Stomach (tissue), 9 donors: ENCODE results near the gene TRIO. TPM values are rescaled to one million over a fixed set of nuclear protein-coding genes. Genes with fewer than 3 reads are reported as not detected.

ENCODE experiments used
- DNase-seq, 2 donors: peaks; one replicate each; pipeline versions ENCODE4 v3.0.0 to v3.0.0-alpha.2; 2013 to 2019
- H3K27ac ChIP-seq, 5 donors: fragments of 200-600 bp in 4 of 5; sonication (generic) in 4 of 5; one replicate each; pipeline ENCODE4 v1.5.1; 2013 to 2019; ENCODE audit warnings: mild to moderate bottlenecking in 1 of 5, moderate library complexity in 1 of 5
- H3K27me3 ChIP-seq, 3 donors: fragments of 200-600 bp; sonication (generic); one replicate each; pipeline ENCODE4 v1.5.1; 2017 to 2019; ENCODE audit warnings: mixed run types in 1 of 3
- H3K36me3 ChIP-seq, 4 donors: fragments of 200-600 bp; sonication (generic); 1 replicate in 3 of 4; 2 replicates in 1 of 4; pipeline ENCODE4 v1.5.1; 2016 to 2019
- H3K4me1 ChIP-seq, 4 donors: fragments of 200-600 bp; sonication (generic); one replicate each; pipeline ENCODE4 v1.5.1; 2016 to 2019
- H3K4me3 ChIP-seq, 4 donors: fragments of 200-600 bp; sonication (generic) in 3 of 4; one replicate each; pipeline ENCODE4 v1.5.1; 2016 to 2019; ENCODE audit warnings: mild to moderate bottlenecking in 1 of 4
- H3K9me3 ChIP-seq, 4 donors: fragments of 200-600 bp; sonication (generic); one replicate each; pipeline ENCODE4 v1.5.1; 2016 to 2019
- EP300 ChIP-seq: sonication (generic); formaldehyde crosslinking; IDR thresholded peaks from one replicate; pipeline ENCODE4 v1.6.1; 2017; ENCODE audit warnings: antibody characterized with exemption
- POLR2A ChIP-seq, 4 donors: fragments of 450-650 bp; IDR thresholded peaks; one replicate each; pipeline ENCODE4 v1.6.1; 2016; ENCODE audit warnings: antibody characterized with exemption in 4 of 4, control low read depth in 2 of 4, mild to moderate bottlenecking in 1 of 4, moderate library complexity in 1 of 4
- POLR2AphosphoS5 ChIP-seq, 3 donors: sonication (generic); formaldehyde crosslinking; IDR thresholded peaks; one replicate each; pipeline ENCODE4 v1.6.1; 2016; ENCODE audit warnings: antibody characterized with exemption in 3 of 3
- WGBS, 5 donors: extraction: QIAGEN DNeasy Blood & Tissue Kit in 3 of 5; methylation state at CpG; one replicate each; pipeline versions ENCODE4 v1.1.5 to v1.1.7; 2013 to 2018; 5-methylcytosine and 5-hydroxymethylcytosine counted together
- intact Hi-C: fragments of 100-400 bp; cut with DNase I; formaldehyde crosslinking; loops from one replicate; pipeline ENCODE4 v1.15.1; 2023; ENCODE audit warnings: low total_unique reads
- polyA plus RNA-seq, 3 donors: library from polyadenylated mRNA; stranded (reverse); fragments of 200-250 nt; gene quantifications; one replicate each; pipeline ENCODE4 v1.2.3, GENCODE V29; 2013
- total RNA-seq, 5 donors: library from RNA; depleted of rRNA; stranded (reverse); fragments of >200 nt; gene quantifications; one replicate each; pipeline versions ENCODE4 v1.1.0 to v1.2.3, GENCODE V29; 2014 to 2016
- TF ChIP-seq, protein P1 (sequence below), 7 experiments: fragments of 450-650 bp in 4 of 7; fragments of 200-600 bp in 3 of 7; sonication (generic) in 3 of 7; IDR thresholded peaks; one replicate each; pipeline ENCODE4 v1.5.1; 2016 to 2019; ENCODE audit warnings: antibody characterized with exemption in 7 of 7, control low read depth in 2 of 7, mild to moderate bottlenecking in 1 of 7
- donor health status: healthy with polysubstance abuse.
- donor health status: Bipolar disorder and iron deficiency.
- donor health status: healthy.

Gene TRIO
- total and polyA plus RNA-seq, 8 donors = 9.9 to 558 (median 127) TPM

DNA sequence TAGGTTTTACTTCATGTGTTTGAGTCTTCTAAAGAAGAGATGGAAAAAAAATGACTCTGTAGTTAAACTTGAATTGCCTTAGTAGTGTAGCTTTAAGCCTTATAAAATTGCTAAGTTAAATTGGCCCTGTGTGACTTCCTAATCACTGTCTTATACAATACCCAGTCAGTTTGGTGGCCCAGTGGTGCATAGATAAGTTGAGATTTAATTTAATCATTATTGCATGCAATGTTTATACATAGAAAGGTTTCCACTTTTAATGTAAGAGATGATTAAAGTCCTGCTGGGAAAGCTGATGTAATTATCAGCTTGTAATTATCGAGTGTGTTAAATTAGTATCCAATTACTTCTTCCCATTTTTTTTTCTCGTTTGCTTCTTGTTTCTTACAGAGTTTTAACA is 187.1 kb downstream of the TRIO start:
- DNase-seq = no peak
- no peaks in the 10 kb centered on the region for H3K27me3 ChIP-seq
- no peaks in the 10 kb centered on the region for H3K9me3 ChIP-seq
- H3K4me3 ChIP-seq = no peak overlapping the region
- H3K36me3 ChIP-seq = peaks cover 5 to 71% (median 69%) of the 10 kb centered on the region in 4 donors
- peaks cover 0 to 13% (median 0%) of the 10 kb centered on the region in 4 donors for H3K4me1 ChIP-seq
- intact Hi-C loops = no loop called here
- no peak overlapping the region for H3K27ac ChIP-seq
- TF ChIP-seq POLR2AphosphoS5 (IDR thresholded peaks at IDR 0.05) = no peak
- TF ChIP-seq EP300 = no peak
- TF ChIP-seq, protein P1, sequence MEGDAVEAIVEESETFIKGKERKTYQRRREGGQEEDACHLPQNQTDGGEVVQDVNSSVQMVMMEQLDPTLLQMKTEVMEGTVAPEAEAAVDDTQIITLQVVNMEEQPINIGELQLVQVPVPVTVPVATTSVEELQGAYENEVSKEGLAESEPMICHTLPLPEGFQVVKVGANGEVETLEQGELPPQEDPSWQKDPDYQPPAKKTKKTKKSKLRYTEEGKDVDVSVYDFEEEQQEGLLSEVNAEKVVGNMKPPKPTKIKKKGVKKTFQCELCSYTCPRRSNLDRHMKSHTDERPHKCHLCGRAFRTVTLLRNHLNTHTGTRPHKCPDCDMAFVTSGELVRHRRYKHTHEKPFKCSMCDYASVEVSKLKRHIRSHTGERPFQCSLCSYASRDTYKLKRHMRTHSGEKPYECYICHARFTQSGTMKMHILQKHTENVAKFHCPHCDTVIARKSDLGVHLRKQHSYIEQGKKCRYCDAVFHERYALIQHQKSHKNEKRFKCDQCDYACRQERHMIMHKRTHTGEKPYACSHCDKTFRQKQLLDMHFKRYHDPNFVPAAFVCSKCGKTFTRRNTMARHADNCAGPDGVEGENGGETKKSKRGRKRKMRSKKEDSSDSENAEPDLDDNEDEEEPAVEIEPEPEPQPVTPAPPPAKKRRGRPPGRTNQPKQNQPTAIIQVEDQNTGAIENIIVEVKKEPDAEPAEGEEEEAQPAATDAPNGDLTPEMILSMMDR (IDR thresholded peaks at IDR 0.05) = no peak
- TF ChIP-seq POLR2A (IDR thresholded peaks at IDR 0.05) = no peak
- 79 to 91% (median 84%) methylated on average over 2 of the region's 2 CpGs for WGBS, 5 donors

DNA sequence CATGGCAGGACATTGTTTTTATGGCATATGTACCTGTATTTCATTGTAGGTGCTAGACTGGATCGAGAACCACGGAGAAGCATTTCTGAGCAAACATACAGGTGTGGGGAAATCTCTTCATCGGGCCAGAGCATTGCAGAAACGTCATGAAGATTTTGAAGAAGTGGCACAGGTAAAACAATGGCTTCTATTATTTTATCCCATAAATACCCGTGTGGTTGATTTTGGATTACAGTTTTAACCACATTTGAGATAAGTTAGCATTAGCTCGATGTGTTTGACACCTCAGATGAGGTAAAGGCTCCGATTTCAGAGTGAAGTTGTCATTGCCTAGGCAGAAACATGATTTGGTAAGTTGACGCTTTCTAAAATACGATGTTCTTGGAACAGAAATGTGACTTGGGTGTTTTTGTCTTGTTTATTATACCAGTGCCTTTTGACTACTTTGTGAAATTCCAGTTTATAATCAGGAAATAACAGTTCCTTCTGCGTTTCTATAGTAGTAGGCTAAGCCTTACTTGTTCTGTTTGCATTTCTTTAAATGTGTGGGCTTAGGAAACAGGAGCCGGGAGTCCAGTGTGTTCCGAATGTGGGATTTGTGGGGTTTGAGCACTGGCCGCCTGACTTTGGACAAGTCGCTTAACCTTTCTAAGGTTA is 187.7 kb downstream of the TRIO start:
- Histone ChIP-seq H3K27me3 (no peaks in the 10 kb centered on the region), H3K9me3 (no peaks in the 10 kb centered on the region), H3K4me1 (peaks cover 0 to 7% (median 0%) of the 10 kb centered on the region in 4 donors), H3K4me3 (no peak overlapping the region), H3K27ac (peak overlapping the region in 1 of 5 donors; percentile 8), H3K36me3 (peaks cover 5 to 72% (median 70%) of the 10 kb centered on the region in 4 donors)
- no peak for DNase-seq
- 69 to 79% (median 75%) methylated on average over 14 of the region's 14 CpGs for WGBS, 5 donors
- TF ChIP-seq POLR2AphosphoS5 (IDR thresholded peaks at IDR 0.05) (no peak), POLR2A (IDR thresholded peaks at IDR 0.05) (no peak), EP300 (no peak)
- TF ChIP-seq, protein P1 (IDR thresholded peaks at IDR 0.05) = no peak
- intact Hi-C loops = no loop called here

DNA sequence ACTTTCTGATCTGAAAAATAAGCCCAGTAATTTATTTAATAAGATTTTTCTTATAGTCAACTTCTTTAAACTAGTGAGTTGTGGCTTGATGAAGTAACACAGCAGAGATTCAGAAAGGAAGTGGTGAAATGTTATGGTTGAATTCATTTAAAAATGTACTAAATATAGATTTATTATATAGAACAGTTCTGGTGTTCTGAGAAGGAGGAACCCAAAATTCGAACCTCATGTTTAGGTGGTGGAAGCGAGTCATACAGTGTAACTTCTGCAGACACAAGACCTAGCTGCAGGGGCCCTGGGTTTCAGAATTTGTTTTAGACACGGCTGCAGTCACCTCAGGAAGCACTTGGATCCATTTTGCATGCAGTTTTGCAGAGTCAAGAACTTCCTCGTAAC is 188.2 kb downstream of the TRIO start:
- TF ChIP-seq POLR2A (IDR thresholded peaks at IDR 0.05) (no peak), POLR2AphosphoS5 (IDR thresholded peaks at IDR 0.05) (no peak), EP300 (no peak)
- TF ChIP-seq, protein P1 (IDR thresholded peaks at IDR 0.05) = no peak

DNA sequence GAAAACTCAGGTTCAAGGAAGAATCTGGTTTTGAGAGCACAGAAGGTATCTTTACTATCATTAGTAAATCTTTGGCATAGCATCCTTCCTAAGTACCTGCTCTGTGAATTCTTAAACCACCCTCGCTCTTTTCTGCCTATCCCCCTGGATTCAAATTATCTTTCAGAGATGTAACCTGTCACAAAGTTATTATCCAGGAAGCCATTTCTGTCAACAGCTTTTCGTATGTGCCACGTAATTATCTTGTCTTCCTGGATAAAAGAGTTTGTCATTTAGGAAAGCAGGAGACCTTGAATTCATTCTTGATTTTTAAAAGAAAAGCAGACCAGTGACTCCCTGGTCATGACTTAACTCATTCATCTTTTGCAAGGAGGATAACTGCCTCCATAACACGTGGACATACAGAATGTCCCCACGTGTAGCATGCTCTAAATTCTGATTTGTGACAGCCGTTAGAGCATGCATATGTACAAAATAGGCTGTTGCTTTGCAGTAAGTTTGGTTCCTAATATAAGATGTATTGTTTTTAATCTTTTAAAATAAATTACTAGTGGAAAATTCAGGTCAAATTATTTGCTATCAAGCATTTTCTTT is 189.0 kb downstream of the TRIO start:
- Histone ChIP-seq H3K9me3 (no peaks in the 10 kb centered on the region), H3K27ac (no peak overlapping the region), H3K27me3 (no peaks in the 10 kb centered on the region), H3K4me3 (no peak overlapping the region), H3K36me3 (peaks cover 15 to 84% (median 81%) of the 10 kb centered on the region in 4 donors), H3K4me1 (no peaks in the 10 kb centered on the region)
- WGBS, 5 donors = 85 to 93% (median 90%) methylated on average over 6 of the region's 6 CpGs
- no peak for DNase-seq
- TF ChIP-seq, protein P1 (IDR thresholded peaks at IDR 0.05) = no peak
- TF ChIP-seq POLR2AphosphoS5 (IDR thresholded peaks at IDR 0.05) (no peak), POLR2A (IDR thresholded peaks at IDR 0.05) (no peak), EP300 (no peak)
- intact Hi-C loops = no loop called here

More for the DNA sequence above, 188.2 kb downstream of the TRIO start:
- Histone ChIP-seq H3K4me3 (no peak overlapping the region), H3K36me3 (peaks cover 9 to 76% (median 74%) of the 10 kb centered on the region in 4 donors), H3K4me1 (peaks cover 0 to 2% (median 0%) of the 10 kb centered on the region in 4 donors), H3K27ac (peak overlapping the region in 1 of 5 donors; percentile 8), H3K9me3 (no peaks in the 10 kb centered on the region), H3K27me3 (no peaks in the 10 kb centered on the region)
- WGBS, 5 donors = 62 to 81% (median 76%) methylated on average over 4 of the region's 4 CpGs
- intact Hi-C loops = no loop called here
- DNase-seq = no peak
